K562 (cell line): ENCODE data around the gene CCDC18. TPM values are rescaled to one million over a fixed set of nuclear protein-coding genes. Genes with fewer than 3 reads are reported as not detected.

Experiments used
- ATAC-seq: fragments of 200-7000 bp; cut with Tn5 transposase; 3 replicates; pipeline ENCODE4 v1.9.1; 2020; ENCODE audit warnings: moderate library complexity
- BruUV-seq: library from RNA; stranded (reverse); fragments of 400-500 nt; replicated peaks from 2 replicates; lab custom pipeline; 2021; lab: Mats Ljungman, UMichigan
- CTCF ChIA-PET: fragments of 300-600 bp; formaldehyde crosslinking; extraction: SDS; loops from one replicate; lab custom pipeline; 2021; ENCODE audit warnings: low intra/inter-chr PET ratio; lab: Yijun Ruan, JAX
- POLR2A ChIA-PET: fragments of 300-600, 350-650 bp; sonication (Branson Sonifier 250); formaldehyde crosslinking; extraction: SDS; loops from one replicate; lab custom pipeline; 2021; ENCODE audit warnings: antibody characterized with exemption, inconsistent platforms; lab: Yijun Ruan, JAX
- DNase-seq, 4 experiments: peaks; one replicate each; pipeline versions ENCODE4 v3.0.0 to v3.0.0-alpha.2; 2011 to 2018; ENCODE audit warnings: low spot score in 3 of 4, mixed read lengths in 3 of 4; ENCODE audit errors: extremely low read depth in 1 of 4
- FAIRE-seq: peaks from 2 replicates; lab custom pipeline; 2011; peaks lifted over from hg19 to GRCh38; lab: Jason Lieb, UNC
- H2AFZ ChIP-seq: 2 replicates; pipeline ENCODE4 v1.6.0; 2011; ENCODE audit warnings: low read depth, low read length, control low read depth, inconsistent platforms
- H3K27ac ChIP-seq: fragments of 200-600 bp; 3 replicates; pipeline ENCODE4 v1.8.0; 2011; ENCODE audit warnings: low read depth, mild to moderate bottlenecking, control low read depth, inconsistent platforms, low read length, moderate library complexity, mixed read lengths; ENCODE audit errors: extremely low read depth
- H3K27me3 ChIP-seq, 2 experiments: fragments of 300-600 bp in 1 of 2; 2 replicates in 1 of 2; 3 replicates in 1 of 2; pipeline versions ENCODE4 v1.6.0 to v1.8.0; 2011; ENCODE audit warnings: inconsistent platforms in 2 of 2, low read length in 2 of 2, mild to moderate bottlenecking in 1 of 2, mixed read lengths in 1 of 2, moderate library complexity in 1 of 2; ENCODE audit not compliant: control insufficient read depth in 2 of 2, insufficient read depth in 2 of 2
- H3K36me3 ChIP-seq: fragments of 300-600 bp; 3 replicates; pipeline ENCODE4 v1.8.0; 2011; ENCODE audit warnings: mild to moderate bottlenecking, low read length, inconsistent platforms; ENCODE audit not compliant: control insufficient read depth, insufficient read depth
- H3K4me1 ChIP-seq, 2 experiments: fragments of 200-600 bp in 1 of 2; replicated peaks in 1 of 2; 2 replicates in 1 of 2; 3 replicates in 1 of 2; pipeline versions ENCODE4 v1.5.1 to v1.8.0; 2011; ENCODE audit warnings: inconsistent platforms in 2 of 2, low read length in 2 of 2, mild to moderate bottlenecking in 1 of 2, mixed read lengths in 1 of 2, moderate library complexity in 1 of 2; ENCODE audit not compliant: control insufficient read depth in 2 of 2, insufficient read depth in 2 of 2
- H3K4me2 ChIP-seq: 2 replicates; pipeline ENCODE4 v1.6.1; 2011; ENCODE audit warnings: low read length, control low read depth, inconsistent platforms, mixed read lengths; ENCODE audit not compliant: insufficient read depth
- H3K4me3 ChIP-seq: fragments of 200-600 bp; sonication (generic), shearing (Covaris generic); 2 replicates; pipeline ENCODE4 v1.5.1; 2016; ENCODE audit warnings: control low read depth, inconsistent platforms
- H3K79me2 ChIP-seq: fragments of 200-600 bp; 3 replicates; pipeline ENCODE4 v1.8.0; 2011; ENCODE audit warnings: low read length, inconsistent platforms; ENCODE audit not compliant: control insufficient read depth, insufficient read depth
- H3K9ac ChIP-seq, 2 experiments: 2 replicates each; pipeline versions ENCODE4 v1.6.0 to v1.6.1; 2011; ENCODE audit warnings: low read depth in 2 of 2, low read length in 2 of 2, control low read depth in 1 of 2, inconsistent platforms in 1 of 2, mild to moderate bottlenecking in 1 of 2, mixed read lengths in 1 of 2; ENCODE audit not compliant: insufficient read depth in 1 of 2
- H3K9me1 ChIP-seq: one replicate; pipeline ENCODE4 v1.6.0; 2011; ENCODE audit warnings: inconsistent platforms, mild to moderate bottlenecking, low read length, moderate library complexity; ENCODE audit not compliant: control insufficient read depth, insufficient read depth
- H3K9me3 ChIP-seq: replicated peaks from 2 replicates; pipeline ENCODE4 v1.5.1; 2011; ENCODE audit warnings: low read depth, low read length, inconsistent platforms; ENCODE audit not compliant: control insufficient read depth, insufficient read depth
- H4K20me1 ChIP-seq: replicated peaks from 2 replicates; pipeline ENCODE4 v1.6.1; 2011; ENCODE audit warnings: low read length, inconsistent platforms, mixed read lengths; ENCODE audit not compliant: control insufficient read depth, insufficient read depth
- CHD2 ChIP-seq: IDR thresholded peaks from 2 replicates; pipeline ENCODE4 v1.6.1; 2011; ENCODE audit warnings: low read depth, low read length
- ELF2 ChIP-seq: fragments of 250-450 bp; sonication (Bioruptor Pico); IDR thresholded peaks from 2 replicates; pipeline ENCODE4 v1.5.0; 2021; ENCODE audit warnings: mild to moderate bottlenecking
- FOXK1 ChIP-seq: sonication (generic); formaldehyde crosslinking; IDR thresholded peaks from 2 replicates; pipeline ENCODE4 v1.8.0; 2022; ENCODE audit warnings: missing genetic modification reagents, mild to moderate bottlenecking, borderline replicate concordance
- TCFL5 ChIP-seq: fragments of 250-450 bp; sonication (Bioruptor Pico); conservative IDR thresholded peaks from 2 replicates; pipeline ENCODE4 v1.6.1; 2021; ENCODE audit warnings: mild to moderate bottlenecking, moderate library complexity, matching md5 sums
- THRAP3 ChIP-seq: fragments of 450-650 bp; IDR thresholded peaks from 2 replicates; pipeline ENCODE4 v1.6.1; 2016; ENCODE audit warnings: mild to moderate bottlenecking, inconsistent platforms, borderline replicate concordance
- ZNF253 ChIP-seq: fragments of 250-450 bp; sonication (Bioruptor Pico); conservative IDR thresholded peaks from 2 replicates; pipeline ENCODE4 v1.6.1; 2021; ENCODE audit warnings: mild to moderate bottlenecking
- ZNF644 ChIP-seq: fragments of 200-800 bp; sonication (Bioruptor generic); IDR thresholded peaks from 2 replicates; pipeline ENCODE4 v1.6.1; 2016; ENCODE audit warnings: low read depth, missing genetic modification characterization, missing compliant biosample characterization
- WGBS: fragments of 100-300 bp; shearing (Covaris generic); methylation state at CpG from one replicate; pipeline ENCODE4 v1.1.6; 2016; ENCODE audit warnings: low coverage, mixed read lengths; ENCODE audit not compliant: insufficient coverage; ENCODE audit errors: missing lambda C conversion rate; 5-methylcytosine and 5-hydroxymethylcytosine counted together
- in situ Hi-C: fragments of 300-500 bp; cut with MboI; formaldehyde crosslinking; loops from 4 replicates; pipeline ENCODE4 v1.15.0; 2018; ENCODE audit warnings: inconsistent platforms, mixed read lengths
- intact Hi-C: fragments of 100-400 bp; cut with micrococcal nuclease; formaldehyde crosslinking; loops from 2 replicates; pipeline ENCODE4 v1.14.2; 2022
- polyA plus RNA-seq, 8 experiments: library from polyadenylated mRNA; depleted of rRNA in 4 of 8; stranded (reverse) in 5 of 8; unstranded in 3 of 8; fragments of >200 nt; fragmentation: Nextera tagmentation in 2 of 8; fragmentation: Illumina TruSeq in 1 of 8; extraction: Ambion mirVana in 2 of 8; extraction: Trizol in 1 of 8; gene quantifications; 2 replicates each; pipeline versions ENCODE4 v1.2.1 to v1.2.3, GENCODE V29; 2011 to 2014; ENCODE audit warnings: inconsistent platforms in 1 of 8, missing spikeins in 1 of 8
- total RNA-seq, 7 experiments: library from RNA; depleted of rRNA in 6 of 7; stranded (reverse); fragments of >200 nt in 6 of 7; fragmentation: Illumina TruSeq in 2 of 7; extraction: Trizol in 2 of 7; gene quantifications; 2 replicates each; pipeline versions ENCODE4 v1.2.1 to v1.2.3, GENCODE V29; 2011 to 2021; ENCODE audit warnings: low replicate concordance in 1 of 7
- TF ChIP-seq, protein P1 (sequence below): fragments of 250-450 bp; sonication (Bioruptor Pico); IDR thresholded peaks from 2 replicates; pipeline ENCODE4 v1.4.0; 2020

CCDC18 gene
- total and polyA plus RNA-seq, 9 of the 15 experiments (the other 6 are each of a cell fraction or from before 2014, with no cell fraction given): 19.5 to 34.2 (median 24.3) TPM

DNA sequence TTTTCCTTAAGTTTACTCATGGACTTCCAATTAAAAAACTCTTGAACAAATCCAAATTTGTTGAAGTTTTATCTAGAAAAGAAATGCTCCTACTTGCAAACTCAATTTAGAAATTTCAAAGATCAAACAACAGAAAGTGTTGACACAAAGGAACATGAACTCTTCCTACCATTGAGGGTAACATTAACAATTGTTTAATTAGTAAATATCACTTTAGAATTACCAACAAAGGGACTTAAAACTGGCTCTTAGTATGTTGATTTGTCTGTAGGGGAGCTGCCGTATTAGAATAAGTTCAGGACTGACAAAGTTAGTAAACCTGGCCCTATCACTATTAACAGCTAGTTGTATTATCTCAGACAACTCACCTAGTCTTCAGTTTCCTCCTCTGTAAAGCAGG, 57.9 kb downstream of the CCDC18 start:
- ChIA-PET POLR2A (no interaction called here), CTCF (no interaction called here)
- in situ Hi-C loops (no loop called here), intact Hi-C loops (no loop called here)
- TF ChIP-seq THRAP3 (no peak), TCFL5 (CRISPR knock-in tag) (no peak), CHD2 (no peak), ELF2 (CRISPR knock-in tag) (no peak), FOXK1 (CRISPR knock-in tag) (no peak), ZNF253 (CRISPR knock-in tag) (no peak), ZNF644 (tag) (no peak)
- TF ChIP-seq, protein P1, sequence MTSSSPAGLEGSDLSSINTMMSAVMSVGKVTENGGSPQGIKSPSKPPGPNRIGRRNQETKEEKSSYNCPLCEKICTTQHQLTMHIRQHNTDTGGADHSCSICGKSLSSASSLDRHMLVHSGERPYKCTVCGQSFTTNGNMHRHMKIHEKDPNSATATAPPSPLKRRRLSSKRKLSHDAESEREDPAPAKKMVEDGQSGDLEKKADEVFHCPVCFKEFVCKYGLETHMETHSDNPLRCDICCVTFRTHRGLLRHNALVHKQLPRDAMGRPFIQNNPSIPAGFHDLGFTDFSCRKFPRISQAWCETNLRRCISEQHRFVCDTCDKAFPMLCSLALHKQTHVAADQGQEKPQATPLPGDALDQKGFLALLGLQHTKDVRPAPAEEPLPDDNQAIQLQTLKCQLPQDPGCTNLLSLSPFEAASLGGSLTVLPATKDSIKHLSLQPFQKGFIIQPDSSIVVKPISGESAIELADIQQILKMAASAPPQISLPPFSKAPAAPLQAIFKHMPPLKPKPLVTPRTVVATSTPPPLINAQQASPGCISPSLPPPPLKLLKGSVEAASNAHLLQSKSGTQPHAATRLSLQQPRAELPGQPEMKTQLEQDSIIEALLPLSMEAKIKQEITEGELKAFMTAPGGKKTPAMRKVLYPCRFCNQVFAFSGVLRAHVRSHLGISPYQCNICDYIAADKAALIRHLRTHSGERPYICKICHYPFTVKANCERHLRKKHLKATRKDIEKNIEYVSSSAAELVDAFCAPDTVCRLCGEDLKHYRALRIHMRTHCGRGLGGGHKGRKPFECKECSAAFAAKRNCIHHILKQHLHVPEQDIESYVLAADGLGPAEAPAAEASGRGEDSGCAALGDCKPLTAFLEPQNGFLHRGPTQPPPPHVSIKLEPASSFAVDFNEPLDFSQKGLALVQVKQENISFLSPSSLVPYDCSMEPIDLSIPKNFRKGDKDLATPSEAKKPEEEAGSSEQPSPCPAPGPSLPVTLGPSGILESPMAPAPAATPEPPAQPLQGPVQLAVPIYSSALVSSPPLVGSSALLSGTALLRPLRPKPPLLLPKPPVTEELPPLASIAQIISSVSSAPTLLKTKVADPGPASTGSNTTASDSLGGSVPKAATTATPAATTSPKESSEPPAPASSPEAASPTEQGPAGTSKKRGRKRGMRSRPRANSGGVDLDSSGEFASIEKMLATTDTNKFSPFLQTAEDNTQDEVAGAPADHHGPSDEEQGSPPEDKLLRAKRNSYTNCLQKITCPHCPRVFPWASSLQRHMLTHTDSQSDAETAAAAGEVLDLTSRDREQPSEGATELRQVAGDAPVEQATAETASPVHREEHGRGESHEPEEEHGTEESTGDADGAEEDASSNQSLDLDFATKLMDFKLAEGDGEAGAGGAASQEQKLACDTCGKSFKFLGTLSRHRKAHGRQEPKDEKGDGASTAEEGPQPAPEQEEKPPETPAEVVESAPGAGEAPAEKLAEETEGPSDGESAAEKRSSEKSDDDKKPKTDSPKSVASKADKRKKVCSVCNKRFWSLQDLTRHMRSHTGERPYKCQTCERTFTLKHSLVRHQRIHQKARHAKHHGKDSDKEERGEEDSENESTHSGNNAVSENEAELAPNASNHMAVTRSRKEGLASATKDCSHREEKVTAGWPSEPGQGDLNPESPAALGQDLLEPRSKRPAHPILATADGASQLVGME (CRISPR knock-in tag): no peak
- Histone ChIP-seq H3K36me3 (peaks cover 53% of the 10 kb centered on the region), H2AFZ (no peak overlapping the region), H3K4me2 (no peak overlapping the region), H3K9ac (no peak overlapping the region), H3K79me2 (no peaks in the 10 kb centered on the region), H3K9me3 (peaks cover 6% of the 10 kb centered on the region; the same call in 1 of the 2 replicates), H3K4me3 (no peak overlapping the region), H3K27me3 (no peaks in the 10 kb centered on the region), H3K9me1 (no peaks in the 10 kb centered on the region), H3K4me1 (no peaks in the 10 kb centered on the region), H3K27ac (no peak overlapping the region), H4K20me1 (no peaks in the 10 kb centered on the region)
- DNase-seq: no peak
- FAIRE-seq: no peak
- WGBS: 92% methylated on average over 1 of the region's 1 CpG
- no peak for ATAC-seq
- no TSS peak for BruUV-seq
